HG02571 (cell line): ENCODE results near the gene TTC7B.
"Not testable (repeated sequence)": the region's sequence is repeated elsewhere in the genome, so short reads cannot be mapped to it uniquely, and the experiment has no call there.

Source experiments
- ATAC-seq: cut with Tn5 transposase; IDR thresholded peaks from one replicate; pipeline ENCODE4 v1.9.1; 2021; ENCODE audit warnings: mild to moderate bottlenecking, moderate library complexity; ENCODE audit not compliant: unreplicated experiment

Gene TTC7B

DNA sequence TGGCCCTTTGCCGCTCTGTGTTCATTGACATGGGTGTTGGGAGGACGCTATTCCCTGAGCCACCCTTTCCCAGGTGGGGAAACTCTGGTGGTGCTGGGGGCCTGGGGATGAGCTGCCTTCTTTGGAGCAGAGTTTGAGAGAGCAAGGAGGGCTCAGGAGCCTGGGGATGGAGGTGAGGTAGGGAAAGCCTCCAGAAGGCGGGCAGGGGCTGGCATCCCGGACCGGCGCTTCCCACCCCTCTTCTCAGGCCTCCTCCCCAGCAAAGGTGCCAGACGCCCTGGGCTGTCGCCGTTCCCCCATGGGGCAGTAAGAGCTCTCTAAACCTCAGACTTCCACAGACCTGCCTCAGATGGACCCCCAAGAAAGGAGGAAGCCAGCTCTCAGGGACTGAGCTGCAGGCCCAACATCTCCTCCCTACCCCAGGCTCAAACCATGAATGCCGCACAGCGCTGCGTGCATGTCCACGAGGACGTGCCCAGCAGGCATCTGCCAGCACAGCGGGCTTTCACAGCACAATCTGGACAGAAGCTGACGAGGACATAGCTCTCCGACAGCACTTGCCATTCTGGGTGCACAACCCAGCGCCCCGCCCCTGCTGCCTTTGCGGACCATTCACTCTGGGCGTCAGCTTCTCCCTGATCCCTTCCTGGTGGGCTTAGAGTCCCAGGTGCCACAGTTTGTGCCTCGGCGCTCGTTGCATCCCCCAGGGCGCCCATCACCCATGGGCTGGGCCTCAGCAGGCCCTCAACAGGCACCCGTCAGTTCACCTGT lies 14.9 kb upstream of the TTC7B start:
- ATAC-seq = no peak

DNA sequence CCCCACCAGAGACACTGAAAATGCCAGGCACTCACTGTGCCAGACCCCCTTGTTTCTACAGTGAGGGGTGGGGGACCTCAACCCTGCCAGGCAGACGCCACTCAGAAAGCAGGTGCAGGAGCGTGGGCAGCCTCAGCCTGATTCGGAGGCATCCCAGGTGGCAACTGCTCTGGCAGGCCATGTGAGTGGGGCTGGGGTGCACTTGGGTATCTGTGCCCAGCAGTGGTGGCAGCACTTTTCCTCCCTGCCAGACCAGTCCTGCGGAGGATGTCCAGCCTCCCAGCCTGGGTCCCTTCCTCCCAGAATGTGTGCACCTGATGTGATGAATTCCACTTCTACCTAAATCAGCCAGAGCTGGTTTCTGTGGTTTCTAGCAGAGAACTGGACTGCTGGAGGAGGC lies 13.4 kb upstream of the TTC7B start:
- ATAC-seq = no peak

DNA sequence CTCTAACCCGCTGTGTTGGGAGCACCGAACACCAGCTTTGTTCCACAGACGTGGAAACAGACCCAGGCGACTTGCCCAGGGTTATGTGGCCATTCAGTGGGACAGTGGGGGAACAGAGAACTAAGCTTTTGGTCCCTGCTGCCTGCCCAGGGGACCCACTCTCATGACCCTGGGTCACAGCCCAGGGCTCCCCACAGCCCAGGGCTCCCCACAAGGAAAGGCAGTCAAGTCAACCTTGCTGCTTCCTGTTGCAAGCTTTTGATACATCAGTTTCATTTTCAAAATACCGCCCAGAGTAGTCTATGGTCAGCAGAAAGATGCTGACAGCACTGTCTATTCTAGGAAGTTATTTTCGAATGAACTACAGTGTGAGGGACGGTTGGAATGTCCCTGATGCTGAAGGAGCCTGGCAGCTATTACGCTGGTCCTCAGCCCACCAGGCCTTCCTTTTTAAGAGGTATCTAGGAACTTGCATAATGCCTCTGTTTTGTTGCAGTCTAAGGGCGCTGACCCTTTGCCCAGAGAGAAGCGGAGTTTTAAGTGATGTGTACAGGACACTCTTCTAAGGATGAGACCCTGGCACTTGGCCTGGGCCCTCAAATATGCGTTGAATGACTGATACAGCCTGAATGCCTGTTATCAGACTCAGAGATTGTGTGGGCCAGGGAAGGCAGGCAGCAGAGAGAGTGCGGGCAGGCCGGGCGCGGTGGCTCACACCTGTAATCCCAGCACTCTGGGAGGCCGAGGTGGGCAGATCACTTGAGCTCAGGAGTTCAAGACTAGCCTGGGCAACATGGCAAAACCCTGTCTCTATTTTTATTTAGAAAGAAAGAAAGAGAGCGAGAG lies 12.6 kb upstream of the TTC7B start:
- ATAC-seq = no peak

DNA sequence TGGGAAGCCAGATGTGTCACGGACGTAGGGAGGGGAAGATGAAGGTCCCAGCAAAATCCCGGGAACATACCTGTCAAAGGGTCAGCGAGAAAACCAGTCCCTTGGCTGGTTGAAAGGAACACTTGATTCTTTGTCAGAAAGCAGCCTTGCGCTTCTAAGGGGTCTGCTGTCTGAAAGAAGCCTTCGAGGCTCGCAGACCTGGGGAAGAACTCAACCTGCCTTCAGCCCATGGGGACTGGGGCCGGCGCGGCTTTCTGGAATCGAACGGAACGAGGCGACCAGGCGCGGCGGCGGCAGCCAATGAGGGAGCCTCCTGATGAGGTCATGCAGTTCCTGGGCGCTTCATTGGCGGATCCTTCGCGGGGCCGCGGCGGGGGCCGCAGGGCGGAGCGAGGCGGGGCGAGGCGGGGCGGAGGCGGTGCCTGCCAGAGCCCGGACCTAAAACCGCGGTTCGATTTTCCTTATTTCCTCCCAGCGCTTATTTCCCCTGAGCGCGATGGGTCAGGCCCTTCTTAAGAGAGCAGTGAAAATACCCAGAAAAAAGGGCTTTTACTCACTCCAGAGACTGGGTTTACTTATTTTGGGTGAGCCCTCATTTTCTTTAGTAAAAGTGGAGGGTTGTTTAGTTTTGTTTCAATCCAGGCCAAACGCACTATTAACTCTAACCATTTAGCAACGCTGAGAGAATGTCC lies 11.8 kb upstream of the TTC7B start:
- peak; percentile 99 for ATAC-seq

DNA sequence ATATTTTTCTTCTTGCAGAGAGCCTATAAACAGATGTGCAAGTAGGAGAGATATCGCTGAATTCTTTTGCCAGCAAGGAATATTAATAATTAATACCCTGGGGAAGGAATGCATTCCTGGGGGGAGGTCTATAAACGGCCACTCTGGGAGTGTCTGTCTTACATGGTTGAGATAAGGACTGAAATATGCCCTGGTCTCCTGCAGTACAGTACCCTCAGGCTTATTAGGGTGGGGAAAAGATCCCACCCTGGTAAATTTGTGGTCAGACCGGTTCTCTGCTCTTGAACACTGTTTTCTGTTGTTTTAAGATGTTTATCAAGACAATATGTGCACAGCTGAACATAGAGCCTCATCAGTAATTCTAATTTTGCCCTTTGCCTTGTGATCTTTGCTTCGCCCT lies 7.3 kb upstream of the TTC7B start:
- not testable (repeated sequence) for ATAC-seq

DNA sequence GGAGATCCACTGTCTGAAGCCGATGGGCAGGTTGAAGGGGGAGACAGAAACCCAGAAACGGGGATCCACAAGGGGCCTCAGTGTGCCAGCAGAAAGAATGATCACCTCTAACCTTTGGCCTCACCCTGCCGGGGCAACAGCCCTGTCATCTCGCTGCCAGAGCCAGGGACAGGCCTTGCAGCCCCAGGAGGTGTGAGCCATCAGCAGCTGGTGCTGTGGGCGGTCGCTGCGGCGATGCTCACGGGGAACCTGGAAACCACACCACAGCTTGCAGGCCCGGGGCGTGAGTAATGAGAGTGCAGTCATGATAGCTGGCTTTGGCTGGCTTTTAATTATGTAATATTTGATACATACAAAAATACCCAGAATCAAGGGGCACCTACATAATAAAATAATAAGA lies 4.7 kb upstream of the TTC7B start:
- no peak for ATAC-seq

DNA sequence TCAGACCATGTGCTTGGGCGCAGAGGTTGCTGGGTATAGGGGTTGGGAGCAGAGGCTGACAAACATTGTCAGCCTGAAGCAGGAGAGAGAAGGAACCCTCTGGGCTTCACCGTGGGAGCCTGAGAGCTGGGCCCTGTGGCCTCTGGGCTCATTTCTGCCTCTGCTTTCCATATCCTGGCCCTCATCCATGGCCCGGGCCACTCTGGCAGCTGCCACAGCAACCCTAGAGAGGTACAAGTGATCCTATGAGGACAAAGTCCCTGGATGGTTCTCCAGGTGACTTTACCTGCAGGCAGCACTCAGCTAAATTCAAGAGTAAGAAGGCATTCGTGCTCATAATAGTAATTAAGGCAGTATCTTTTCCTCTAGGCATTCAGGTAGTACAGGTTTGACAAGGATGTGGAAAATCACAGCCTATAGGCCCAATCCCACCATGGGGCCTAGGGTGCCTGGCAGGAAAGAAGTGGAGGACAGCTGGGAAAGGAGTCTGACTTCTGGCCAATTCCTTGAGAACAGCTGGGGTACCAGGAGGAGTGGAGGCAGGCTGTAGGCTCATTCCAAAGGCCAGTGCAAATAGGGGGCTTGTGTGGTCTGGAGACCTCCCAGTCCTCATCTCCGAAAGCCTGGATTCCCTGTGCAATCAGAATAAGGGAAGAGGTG lies 3.6 kb upstream of the TTC7B start:
- no peak for ATAC-seq

DNA sequence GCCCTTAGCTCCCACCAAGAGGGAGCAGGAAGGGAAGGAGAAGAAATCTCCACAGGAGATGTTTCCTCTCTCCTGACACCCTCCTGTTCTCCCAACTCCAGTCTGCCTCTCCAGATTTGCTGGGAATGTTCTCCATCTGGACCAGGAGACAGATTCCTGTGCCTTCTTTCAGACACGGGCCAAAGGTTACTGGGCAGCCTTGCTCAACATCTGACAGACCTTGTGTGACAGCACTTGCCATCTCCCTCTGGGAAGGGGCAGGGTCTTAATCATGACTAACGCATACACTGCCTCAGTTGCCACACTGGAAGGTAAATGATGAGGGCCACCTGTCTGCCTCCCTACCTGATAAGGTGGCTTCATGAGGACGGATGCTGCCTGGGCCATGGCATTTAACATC lies 2.5 kb upstream of the TTC7B start:
- no peak for ATAC-seq

DNA sequence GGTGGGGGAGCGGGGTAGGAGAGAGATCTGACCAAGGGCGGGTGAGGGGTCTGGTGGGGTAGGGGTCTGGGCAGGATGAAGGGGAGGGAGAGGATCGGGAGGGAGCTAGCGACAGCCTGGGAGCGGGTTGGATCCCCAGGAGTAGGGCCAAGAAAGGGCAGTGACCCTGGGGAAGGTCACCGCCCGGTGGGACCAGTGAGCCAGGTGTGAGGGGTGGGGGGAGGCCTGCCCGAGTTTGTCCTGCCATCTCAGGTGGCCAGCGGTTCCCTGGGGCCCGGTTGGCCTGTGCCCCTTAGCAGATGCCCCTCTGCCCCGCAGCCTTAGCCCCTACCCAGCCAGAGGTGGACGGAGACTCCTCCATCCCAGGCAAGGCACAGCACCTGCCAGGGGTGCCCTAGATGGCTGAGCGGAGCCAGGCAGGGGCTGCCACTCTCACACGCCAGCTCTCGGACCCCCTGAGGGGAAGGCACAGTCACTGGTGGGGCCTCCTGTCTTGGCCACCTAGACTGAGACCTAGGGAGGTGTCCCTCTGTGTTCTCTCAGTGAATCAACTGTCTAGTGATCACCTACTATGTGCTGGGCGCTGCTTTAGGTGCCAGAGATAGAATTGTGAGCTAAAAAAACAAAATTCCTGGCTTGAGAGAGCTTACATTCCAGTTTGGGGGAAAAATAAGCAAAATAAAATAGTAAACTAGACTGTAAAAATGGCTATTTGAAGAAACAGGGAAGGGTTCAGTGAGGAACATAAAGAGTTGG lies 629 bp upstream of the TTC7B start:
- no peak for ATAC-seq

DNA sequence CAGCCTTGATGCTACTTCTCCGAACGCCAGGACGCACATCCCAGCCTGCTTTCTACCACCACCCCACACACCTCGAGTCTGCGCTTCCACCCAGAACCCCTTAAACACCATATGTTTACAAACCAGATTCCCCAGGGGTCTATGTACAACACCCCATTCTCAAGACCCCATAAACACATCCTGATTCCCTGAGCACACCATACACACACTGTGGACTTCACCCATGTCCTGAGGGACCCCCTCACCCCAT lies 733 bp downstream of the TTC7B start:
- no peak for ATAC-seq

DNA sequence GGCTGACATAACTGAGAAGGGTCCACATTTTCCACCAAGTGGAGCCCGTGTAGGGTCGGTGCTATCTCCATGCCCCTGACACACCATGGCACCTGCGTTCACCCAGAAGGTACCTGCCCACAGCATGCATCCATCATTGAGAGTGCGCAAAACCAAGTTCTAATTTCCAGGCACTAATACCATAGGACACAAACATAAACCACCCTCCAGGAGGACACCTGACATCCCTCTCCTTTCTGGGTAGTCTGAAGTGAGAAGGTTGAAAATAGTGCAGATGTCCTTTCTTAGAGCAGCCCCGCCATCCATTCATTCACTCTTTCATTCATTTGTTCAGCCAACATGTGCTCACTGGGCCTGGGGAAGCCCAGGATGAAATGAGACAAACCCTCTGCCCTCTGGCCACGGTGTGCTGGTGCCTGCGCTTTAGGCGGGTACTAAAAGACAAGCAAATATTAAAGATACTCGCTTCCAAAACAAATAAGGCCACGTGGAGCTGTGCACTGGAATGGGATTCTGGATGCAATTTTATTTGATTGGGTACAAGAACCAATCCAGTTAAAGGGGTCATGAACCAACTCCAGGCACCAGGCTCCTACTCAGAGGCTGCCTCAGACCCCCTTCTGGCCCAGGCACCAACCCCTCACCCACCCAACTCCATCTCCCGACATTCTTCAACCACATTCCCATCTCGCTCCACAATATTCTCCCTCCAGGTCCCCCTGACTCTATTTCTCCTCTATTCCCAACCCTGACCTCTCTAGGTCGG lies 1.2 kb downstream of the TTC7B start:
- no peak for ATAC-seq

DNA sequence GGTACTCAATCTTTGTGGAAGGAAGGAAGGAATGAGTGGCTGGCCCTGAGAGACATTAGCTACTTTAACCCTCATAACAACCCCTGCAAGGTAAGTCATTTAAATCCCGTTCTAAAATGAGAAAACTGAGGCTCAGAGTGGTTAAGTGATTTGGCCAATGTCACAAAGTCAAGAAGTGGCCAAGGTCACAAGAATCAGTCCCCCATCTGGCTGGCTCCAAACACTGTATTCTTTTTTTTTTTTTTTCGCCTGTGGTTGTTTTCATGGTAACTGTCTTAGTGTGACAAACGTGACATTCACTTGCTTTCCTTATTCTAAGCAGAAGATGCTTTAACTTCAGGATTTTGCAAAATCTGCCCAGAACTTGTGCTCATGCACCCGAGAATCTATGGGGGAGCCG lies 2.8 kb downstream of the TTC7B start:
- ATAC-seq = no peak

DNA sequence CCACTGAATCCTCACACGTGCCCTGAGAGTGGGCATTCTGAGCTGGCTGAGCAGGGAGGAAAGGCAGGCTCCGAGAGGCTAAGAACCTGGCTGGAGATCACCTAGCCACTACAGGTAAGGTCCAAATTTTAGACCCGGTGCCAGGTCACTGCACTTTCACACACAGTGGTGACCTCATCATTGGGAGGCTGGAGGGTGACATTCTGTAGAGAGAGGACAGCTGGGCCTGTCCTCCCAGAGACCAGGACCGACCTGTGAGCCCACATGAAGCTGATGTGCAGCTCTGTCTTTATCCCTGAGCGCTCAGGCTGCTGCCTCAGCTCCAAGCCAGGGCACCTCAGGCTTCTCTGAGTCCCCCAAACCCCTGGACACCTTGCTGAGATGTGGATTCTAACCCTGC lies 4.1 kb downstream of the TTC7B start:
- no peak for ATAC-seq

DNA sequence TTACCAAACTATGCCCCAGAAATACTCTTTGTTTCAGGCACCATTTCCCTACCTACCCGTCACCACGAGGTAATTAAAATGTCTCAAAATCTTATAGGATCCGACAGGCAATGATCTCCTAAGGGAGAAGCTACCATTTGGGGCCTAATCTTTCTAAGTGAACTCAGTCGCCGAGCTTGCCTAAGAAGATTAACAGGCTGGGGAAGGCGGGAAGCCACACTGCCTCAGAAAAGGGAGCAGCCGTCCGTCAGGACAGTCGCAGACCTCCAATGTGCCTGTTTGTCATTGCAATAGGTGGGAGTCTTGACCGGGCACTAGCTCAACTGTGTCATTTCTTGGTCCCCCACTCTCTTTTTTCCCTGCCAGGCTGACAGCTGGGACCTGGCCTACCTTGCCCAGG lies 4.6 kb downstream of the TTC7B start:
- no peak for ATAC-seq

DNA sequence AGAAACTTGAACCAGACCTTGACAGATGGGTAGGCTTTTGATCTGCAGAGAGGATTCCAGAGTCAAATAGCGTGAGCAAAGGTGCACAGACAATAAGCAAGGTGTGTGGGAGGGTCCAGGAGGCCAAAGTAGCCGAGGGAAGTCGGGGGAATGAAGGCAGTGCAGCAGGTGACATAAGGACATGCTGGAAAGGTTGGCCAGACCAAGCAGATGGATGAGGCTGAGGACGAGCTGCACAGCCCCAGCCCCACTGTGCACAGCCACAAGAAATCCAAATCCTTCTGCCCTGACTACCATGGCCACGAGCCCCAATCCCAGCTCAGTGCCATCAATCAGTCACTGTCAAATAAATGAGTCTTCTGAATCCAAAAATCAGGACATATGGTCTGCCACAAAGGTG lies 5.4 kb downstream of the TTC7B start:
- ATAC-seq = no peak

DNA sequence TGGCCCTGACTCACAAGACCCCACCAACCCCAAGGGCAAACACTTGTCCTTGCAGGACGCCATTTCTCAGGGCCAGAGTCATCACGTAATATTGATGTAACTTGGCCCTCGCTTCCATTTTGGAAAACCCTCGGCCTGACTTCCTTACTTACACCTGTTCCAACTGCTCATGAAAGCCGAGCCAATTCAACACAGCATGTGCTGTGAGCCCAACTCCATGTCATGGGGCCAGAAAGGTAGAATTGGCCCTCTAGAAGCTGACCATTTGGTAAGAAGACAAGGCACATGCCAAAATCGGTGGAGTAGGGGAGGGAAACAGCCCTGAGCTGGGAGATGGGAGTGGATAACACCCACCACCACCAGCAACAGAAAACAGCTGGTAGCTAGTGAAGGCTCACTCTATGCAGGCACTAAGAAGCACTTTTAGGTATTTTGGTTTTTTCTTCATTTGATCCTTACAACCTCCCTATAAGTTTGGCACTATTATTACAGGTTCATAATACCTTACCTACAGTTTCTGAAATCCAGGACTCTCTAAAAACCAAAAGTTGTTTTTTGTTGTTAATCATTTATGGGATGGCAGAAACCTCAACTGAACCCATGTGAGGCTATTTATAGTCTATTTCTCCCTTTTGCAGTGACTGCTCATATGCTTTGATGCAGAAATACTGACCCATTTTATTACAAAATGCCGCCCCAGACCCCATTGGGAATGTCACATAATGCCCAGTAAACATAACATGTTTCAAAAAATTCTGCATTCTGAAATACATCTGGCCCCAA lies 6.5 kb downstream of the TTC7B start:
- ATAC-seq = no peak

DNA sequence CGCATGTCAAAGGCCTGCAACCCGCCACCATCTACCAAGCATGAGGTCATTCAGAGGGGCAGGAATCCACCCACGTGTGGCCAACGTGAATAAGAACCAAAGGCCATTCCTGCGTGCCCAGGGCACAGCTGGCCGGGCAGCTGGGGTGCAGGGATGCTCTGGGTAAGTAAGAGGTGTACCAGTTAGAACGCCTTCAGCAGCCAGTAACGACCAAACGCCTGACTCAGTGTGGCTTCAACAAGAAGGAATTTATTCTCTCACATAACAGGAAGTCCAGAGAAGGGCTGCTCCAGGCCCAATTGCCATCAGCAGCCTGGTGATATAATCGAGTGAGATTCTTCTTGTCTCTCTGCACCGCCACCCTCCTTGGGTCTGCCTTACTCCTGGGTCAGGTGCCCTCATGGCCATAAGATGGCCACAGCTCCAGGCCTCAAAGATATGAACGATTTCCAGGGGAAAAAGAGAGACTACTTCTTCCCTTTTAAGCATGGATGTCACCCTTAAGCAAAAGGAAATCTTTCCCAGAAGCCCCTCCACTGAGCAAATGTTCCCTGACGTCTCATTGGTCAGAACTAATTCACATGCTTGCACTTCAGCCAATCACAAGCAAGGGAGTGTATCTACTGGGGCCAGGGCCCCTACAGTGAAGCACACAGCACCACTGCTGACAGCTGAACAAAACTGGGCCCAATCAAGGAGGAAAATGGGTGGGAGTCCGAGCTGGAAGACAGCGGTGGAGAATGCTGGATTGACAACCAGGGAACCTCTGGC lies 7.3 kb downstream of the TTC7B start:
- no peak for ATAC-seq

DNA sequence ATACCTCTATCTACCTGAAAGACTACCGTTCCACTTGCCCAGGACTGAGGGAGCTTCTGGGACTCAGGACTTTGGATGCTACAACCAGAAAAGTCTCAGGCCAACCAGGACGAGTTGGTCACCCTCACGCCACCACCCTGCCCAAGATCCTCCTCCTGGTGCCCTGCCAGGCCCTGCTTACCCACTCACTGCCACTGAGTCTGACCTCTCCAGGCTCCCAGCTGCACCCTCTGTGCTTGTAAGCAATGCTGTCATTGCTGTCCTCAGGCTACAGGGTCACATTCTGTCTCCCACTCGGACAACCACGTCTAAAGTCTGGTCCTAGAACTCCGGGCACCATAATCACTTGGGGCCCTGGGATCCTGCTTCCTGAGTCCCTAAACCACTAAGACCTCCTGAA lies 9.2 kb downstream of the TTC7B start:
- ATAC-seq = no peak
